HG02642 (cell line): Measurements from ENCODE around the gene KLF13.

ENCODE experiments used
- ATAC-seq: cut with Tn5 transposase; IDR thresholded peaks from one replicate; pipeline ENCODE4 v1.9.1; 2021; ENCODE audit warnings: mild to moderate bottlenecking; ENCODE audit not compliant: unreplicated experiment, poor library complexity

KLF13 gene

DNA sequence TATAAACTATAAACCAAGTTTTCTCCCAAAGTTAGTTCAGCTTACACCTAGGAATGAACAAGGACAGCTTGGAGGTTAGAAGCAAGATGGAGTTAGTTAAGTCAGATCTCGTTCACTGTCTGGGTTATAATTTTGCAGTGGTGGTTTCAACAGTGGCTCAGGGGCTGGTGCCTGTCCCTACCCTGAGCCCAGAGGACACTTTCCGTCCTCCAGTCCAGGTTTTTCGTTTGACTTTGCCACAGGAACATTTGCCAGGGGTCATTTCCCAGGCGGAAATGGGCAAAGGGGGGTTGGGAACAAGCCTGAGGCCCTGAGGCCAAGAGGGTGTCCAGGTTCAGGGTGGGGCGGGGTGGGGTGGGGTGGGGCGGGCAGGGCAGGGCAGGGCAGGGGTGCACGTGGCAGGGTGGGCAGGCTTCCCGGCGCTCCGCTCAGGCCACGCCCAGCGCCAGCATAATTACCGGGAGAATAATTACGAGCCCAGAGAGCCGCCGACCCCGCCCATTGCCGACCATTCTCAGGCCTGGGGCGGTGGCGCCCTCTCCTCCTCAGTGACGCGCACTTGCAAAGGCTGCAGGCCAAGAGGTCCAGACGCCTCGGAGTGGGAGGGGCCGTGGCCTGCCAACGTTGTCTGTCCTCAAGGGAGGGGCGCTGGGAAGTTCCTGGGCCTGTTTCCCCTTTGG, 70.4 kb downstream of the KLF13 start:
- ATAC-seq: no peak

GRCh38 chr15:31397851-31398661, 71.4 kb downstream of the KLF13 start:
- ATAC-seq: no peak

DNA sequence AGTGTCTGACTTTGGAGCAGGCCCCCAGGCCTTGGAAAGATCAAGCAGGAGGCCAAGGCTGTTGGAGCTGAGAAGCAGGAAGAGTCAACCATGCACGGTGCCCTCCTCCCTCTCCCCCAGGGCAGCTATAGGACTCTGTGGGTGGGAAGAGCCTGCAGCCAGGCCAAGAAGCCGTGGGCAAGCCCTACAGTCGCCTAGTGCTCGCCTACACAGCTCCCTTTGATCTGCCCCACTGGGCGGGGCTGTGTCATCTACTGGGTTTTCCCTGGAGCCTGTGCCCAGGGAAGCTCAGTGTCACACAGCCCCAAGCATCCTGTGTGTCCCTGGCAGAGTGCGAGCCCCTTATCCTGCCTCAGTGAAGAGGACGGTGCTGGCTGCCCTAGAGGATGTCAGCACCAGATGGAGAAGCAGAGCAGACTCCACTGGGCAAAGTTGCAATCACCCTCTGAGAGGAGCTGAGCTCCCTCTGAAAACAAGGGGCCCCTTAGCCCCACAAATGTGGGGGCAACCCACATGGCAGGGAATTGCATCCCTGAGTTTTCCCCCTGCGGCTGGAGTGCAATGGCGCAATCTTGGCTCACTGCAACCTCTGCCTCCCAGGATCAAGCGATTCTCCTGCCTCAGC, 72.2 kb downstream of the KLF13 start:
- no peak for ATAC-seq

- ATAC-seq: no peak
These were observed 73.0 kb downstream of the KLF13 start for GRCh38 chr15:31399544-31400171.

- ATAC-seq: no peak
These were observed 73.7 kb downstream of the KLF13 start for GRCh38 chr15:31400222-31400927.

DNA sequence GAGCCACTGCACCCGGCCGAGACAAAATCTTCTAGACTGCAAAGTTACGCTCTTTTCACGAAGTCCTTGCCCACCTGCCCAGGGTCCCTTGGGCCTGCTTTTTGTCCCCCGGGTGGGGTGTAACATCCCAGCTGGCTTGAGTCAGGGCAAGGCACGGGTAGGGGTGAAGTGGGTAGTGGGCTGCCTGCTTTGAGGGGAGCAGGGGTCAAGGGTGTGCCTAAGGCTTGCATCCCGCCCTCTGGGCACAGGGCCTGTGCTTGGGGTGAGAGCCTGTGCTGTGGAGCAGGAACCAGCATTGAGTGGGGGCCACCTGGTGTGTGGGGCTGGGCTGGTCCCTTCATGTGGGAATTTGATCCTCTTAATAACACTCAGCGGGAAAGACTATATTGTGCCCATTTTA, 74.6 kb downstream of the KLF13 start:
- no peak for ATAC-seq

- no peak for ATAC-seq
These were observed 75.4 kb downstream of the KLF13 start for GRCh38 chr15:31402003-31402402.

GRCh38 chr15:31402511-31403056, 75.9 kb downstream of the KLF13 start:
- no peak for ATAC-seq

DNA sequence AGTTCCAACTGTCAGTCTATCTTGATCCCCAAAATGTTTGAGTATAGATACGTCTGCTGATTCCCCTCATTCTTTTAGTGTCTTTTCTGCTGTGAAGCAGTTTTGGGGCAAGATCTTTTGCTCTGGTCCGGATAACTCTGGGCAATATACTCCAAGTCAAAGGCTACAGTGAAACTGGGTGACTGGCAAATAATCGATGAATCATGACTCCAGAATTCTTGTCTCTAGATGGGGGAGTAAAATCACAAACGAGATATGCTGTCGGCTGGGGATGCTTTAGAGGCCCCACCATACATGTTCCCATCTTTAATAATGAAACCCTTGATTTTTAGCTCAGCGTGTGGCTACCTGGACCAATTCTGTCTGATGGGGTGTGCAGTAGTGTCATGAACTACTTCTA, 76.5 kb downstream of the KLF13 start:
- no peak for ATAC-seq

DNA sequence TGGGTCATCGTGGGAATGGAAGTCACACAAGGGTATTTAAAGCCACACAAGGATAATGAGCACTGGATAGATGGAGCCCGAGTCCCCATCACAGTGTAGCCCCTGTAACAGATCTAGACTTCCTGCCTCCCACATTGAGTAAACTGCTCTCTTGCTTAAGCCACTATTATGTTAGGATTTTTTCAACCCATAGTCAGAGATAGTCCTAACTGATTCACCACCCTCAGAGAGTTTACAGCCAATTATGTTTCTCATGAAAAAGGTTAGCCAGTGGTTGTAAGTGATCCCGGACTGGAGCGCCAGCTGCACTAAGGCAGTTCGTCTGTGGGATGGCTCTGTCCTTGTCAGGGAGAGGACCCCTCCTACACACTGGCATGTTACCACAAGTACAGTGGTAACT, 77.0 kb downstream of the KLF13 start:
- ATAC-seq: no peak

GRCh38 chr15:31404345-31404744, 77.7 kb downstream of the KLF13 start:
- ATAC-seq: no peak

GRCh38 chr15:31405200-31405920, 78.7 kb downstream of the KLF13 start:
- no peak for ATAC-seq

- ATAC-seq: no peak
These were observed 80.7 kb downstream of the KLF13 start for GRCh38 chr15:31407376-31407775.

DNA sequence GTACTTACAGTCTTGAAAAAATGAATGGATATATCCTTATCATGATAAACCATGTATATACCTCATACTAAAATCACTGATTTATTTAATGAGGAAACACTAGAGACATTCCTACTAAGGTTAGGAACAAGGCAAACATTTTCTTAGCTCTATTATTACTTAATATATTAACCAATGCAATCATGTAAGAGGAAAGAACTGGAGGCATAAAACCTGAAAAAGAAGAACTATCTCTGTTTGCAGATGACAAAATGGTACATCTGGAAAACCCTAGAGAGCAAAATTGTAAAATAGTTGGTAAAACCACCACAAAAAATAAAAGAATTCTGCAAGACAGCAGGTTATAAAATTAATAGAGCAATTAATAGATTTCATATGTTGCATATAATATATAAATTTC, 81.2 kb downstream of the KLF13 start:
- no peak for ATAC-seq

DNA sequence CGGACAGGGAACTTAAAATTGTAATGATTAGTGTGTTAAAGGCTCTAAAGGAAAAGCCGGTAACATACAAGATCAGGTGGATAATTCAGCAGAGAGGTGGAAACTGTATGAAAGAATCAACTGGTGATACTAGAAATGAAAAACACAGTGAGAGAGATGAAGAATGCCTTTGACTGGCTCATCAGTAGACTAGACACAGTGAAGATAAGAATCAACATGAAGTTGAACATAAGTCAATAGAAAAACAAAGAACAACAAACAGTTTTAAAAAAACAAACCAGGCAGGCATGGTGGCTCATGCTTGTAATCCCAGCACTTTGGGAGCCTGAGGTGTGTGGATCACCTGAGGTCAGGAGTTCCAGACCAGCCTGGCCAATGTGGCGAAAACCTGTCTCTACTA, 82.1 kb downstream of the KLF13 start:
- no peak for ATAC-seq

DNA sequence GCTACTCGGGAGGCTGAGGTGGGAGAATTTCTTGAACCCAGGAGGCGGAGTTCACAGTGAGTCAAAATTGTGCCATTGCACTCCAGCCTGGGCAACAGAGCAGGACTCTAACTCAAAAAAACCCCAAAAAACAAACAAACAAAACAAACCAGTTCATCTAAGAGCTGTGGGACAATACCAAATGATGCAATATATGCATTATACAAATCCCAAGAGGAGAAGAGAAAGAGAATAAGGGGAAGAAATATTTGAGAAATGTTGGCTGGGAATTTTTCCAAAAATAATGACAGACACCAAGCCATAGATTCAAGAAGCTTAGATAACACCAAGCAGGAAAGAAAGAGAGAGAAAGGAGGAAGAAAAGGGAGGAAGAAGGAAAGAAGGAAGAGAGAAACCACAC, 82.5 kb downstream of the KLF13 start:
- ATAC-seq: no peak

- no peak for ATAC-seq
These were observed 86.2 kb downstream of the KLF13 start for GRCh38 chr15:31412824-31413223.

- no peak for ATAC-seq
These were observed 88.6 kb downstream of the KLF13 start for GRCh38 chr15:31415201-31415600.

GRCh38 chr15:31419820-31420219, 93.2 kb downstream of the KLF13 start:
- ATAC-seq: no peak
